Neural crest cell (in vitro differentiated cells): ENCODE data around the gene KCNC1. TPM values are rescaled to one million over a fixed set of nuclear protein-coding genes. Genes with fewer than 3 reads are reported as not detected.
A peak's percentile ranks its signal among the peaks of the same experiment; 100 is the strongest.

Experiments used
- DNase-seq: peaks from one replicate; pipeline ENCODE4 v3.0.0; 2021; ENCODE audit warnings: low read depth, mixed read lengths, low spot score
- H3K27ac Mint-ChIP-seq: one replicate; pipeline ENCODE4 v1.8.0; 2021; ENCODE audit warnings: mild to moderate bottlenecking, mixed read lengths; ENCODE audit not compliant: unreplicated experiment
- H3K27me3 Mint-ChIP-seq: 2 replicates; pipeline ENCODE4 v1.8.0; 2021; ENCODE audit warnings: low read depth, mild to moderate bottlenecking, mixed read lengths
- H3K36me3 Mint-ChIP-seq: 2 replicates; pipeline ENCODE4 v1.8.0; 2021; ENCODE audit warnings: low read depth, mild to moderate bottlenecking, mixed read lengths
- H3K4me1 Mint-ChIP-seq: 2 replicates; pipeline ENCODE4 v1.8.0; 2021; ENCODE audit warnings: mixed read lengths
- H3K4me3 Mint-ChIP-seq: one replicate; pipeline ENCODE4 v1.8.0; 2021; ENCODE audit warnings: mild to moderate bottlenecking, mixed read lengths
- H3K9me3 Mint-ChIP-seq: 2 replicates; pipeline ENCODE4 v1.8.0; 2021; ENCODE audit warnings: mixed read lengths
- total RNA-seq: library from RNA; stranded (reverse); gene quantifications from 2 replicates; pipeline ENCODE4 v1.2.1, GENCODE V29; 2021
- TF ChIP-seq, protein P1 (sequence below): fragments of 200-600 bp; sonication (generic); conservative IDR thresholded peaks from 2 replicates; pipeline ENCODE4 v1.5.0; 2021; ENCODE audit warnings: antibody characterized with exemption, mild to moderate bottlenecking

The KCNC1 gene
- total RNA-seq, 1 donor from 2014 or later = 10.2 TPM

GRCh38 chr11:17721242-17721999 lies 13.2 kb upstream of the KCNC1 start:
- Mint-ChIP-seq H3K4me1 (no peaks in the 10 kb centered on the region), H3K36me3 (no peaks in the 10 kb centered on the region), H3K27me3 (peaks cover 70% of the 10 kb centered on the region), H3K9me3 (no peaks in the 10 kb centered on the region), H3K27ac (no peak overlapping the region), H3K4me3 (no peak overlapping the region)
- DNase-seq = no peak
- TF ChIP-seq, protein P1, sequence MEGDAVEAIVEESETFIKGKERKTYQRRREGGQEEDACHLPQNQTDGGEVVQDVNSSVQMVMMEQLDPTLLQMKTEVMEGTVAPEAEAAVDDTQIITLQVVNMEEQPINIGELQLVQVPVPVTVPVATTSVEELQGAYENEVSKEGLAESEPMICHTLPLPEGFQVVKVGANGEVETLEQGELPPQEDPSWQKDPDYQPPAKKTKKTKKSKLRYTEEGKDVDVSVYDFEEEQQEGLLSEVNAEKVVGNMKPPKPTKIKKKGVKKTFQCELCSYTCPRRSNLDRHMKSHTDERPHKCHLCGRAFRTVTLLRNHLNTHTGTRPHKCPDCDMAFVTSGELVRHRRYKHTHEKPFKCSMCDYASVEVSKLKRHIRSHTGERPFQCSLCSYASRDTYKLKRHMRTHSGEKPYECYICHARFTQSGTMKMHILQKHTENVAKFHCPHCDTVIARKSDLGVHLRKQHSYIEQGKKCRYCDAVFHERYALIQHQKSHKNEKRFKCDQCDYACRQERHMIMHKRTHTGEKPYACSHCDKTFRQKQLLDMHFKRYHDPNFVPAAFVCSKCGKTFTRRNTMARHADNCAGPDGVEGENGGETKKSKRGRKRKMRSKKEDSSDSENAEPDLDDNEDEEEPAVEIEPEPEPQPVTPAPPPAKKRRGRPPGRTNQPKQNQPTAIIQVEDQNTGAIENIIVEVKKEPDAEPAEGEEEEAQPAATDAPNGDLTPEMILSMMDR = no peak

DNA sequence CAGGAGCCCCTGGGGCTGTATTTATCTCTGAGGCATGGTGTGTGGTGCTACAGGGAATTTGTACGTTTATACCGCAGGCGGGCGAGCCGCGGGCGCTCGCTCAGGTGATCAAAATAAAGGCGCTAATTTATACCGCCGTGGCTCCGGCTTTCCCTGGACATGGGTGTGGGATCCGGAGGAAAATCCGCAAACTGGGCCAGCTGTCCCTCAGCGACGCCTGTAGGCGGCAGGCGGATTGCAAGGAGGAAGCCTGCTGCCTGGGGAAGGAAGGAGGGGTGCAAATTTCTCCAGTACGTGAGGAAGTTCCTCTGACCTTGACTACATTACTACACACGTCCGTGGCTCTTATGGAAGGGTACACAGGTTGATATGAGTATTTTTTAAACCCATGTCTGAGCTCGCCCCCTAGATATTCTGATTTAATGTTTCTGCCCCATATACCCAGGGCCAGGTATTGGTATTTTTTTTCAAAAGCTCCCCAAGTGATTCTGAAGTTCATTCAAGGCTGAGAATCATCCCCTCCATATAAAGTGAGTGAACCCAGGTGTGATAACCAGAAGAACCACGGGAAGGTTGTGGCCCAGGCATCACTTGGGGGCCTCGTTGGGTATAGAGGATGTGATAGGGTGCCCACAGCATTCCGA lies 12.5 kb upstream of the KCNC1 start:
- TF ChIP-seq, protein P1 = peak; percentile 41
- peaks cover 77% of the 10 kb centered on the region for H3K27me3 Mint-ChIP-seq
- no peaks in the 10 kb centered on the region for H3K36me3 Mint-ChIP-seq
- H3K9me3 Mint-ChIP-seq = no peaks in the 10 kb centered on the region
- H3K4me3 Mint-ChIP-seq = no peak overlapping the region
- H3K27ac Mint-ChIP-seq = no peak overlapping the region
- H3K4me1 Mint-ChIP-seq = no peaks in the 10 kb centered on the region
- no peak for DNase-seq

DNA sequence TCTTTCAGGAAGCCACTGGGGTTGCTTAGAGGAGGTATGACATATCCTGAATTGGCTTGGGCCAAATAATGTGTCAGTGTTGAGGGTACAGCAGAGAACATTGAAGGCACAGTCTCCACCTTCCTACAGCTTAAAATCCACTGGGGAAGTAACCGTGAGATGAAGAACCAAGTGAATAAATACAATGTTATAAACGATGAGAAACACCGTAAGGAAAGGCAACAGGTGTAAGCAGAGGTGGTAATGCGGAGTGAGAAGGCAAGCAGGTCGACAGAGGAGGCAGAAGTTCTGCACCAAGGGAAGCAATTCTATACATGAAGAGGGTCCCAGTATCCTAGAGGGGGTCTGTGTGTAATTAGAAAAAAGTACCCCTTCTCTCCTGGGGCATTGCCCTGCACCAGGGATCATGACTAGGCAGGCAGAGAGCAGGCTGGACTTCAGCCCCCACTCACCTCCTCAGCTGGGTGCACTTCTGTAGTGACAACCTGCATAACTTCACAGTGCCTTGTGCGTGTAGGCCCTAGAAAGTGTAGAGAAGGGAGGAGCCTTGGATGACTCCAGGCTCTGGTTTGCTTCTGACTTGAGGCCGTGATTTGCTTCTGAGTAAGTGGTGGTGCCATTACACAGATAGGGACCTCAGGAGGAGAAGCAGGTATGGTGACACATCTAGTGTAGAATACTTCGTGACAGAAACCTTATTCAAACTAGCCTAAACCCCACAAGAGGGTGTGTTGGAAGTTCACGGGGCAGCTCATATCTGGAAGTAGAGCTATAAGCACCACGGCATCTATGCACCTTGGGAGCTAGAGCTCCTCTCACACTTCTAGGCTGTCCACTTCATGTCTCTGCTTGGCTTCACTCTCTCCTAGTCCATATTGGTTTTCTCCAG lies 10.3 kb upstream of the KCNC1 start:
- H3K9me3 Mint-ChIP-seq = no peaks in the 10 kb centered on the region
- no peak overlapping the region for H3K4me3 Mint-ChIP-seq
- no peak for DNase-seq
- TF ChIP-seq, protein P1 = no peak
- no peaks in the 10 kb centered on the region for H3K4me1 Mint-ChIP-seq
- H3K27me3 Mint-ChIP-seq = peaks cover 98% of the 10 kb centered on the region
- no peak overlapping the region for H3K27ac Mint-ChIP-seq
- no peaks in the 10 kb centered on the region for H3K36me3 Mint-ChIP-seq

- TF ChIP-seq, protein P1 = no peak
- H3K4me3 Mint-ChIP-seq = no peak overlapping the region
- no peak overlapping the region for H3K27ac Mint-ChIP-seq
- H3K4me1 Mint-ChIP-seq = no peaks in the 10 kb centered on the region
- H3K36me3 Mint-ChIP-seq = no peaks in the 10 kb centered on the region
- H3K9me3 Mint-ChIP-seq = no peaks in the 10 kb centered on the region
- DNase-seq = no peak
- H3K27me3 Mint-ChIP-seq = peaks cover 95% of the 10 kb centered on the region
These were observed 9.4 kb upstream of the KCNC1 start for GRCh38 chr11:17725174-17725573.

DNA sequence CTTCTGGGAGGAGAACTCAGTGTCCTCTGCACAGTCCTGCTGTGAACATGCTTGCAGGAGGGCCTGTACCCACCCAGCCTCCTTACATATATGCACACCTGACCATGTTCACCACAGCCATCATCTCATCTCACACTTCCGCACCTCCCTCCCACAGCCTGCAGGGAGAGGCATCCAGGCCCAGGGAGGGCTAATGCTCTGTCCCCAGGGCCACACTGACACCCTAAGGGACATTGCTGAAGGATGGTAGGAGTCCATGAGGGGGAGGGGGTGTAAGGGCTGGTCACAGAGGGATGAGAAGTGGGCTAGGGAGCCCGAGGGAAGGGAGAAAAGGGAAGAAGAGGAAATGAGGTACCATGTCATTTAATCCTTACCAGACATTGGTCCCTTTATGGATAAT lies 4.4 kb upstream of the KCNC1 start:
- DNase-seq = no peak
- Mint-ChIP-seq H3K27me3 (peaks cover 64% of the 10 kb centered on the region), H3K4me1 (peaks cover 6% of the 10 kb centered on the region), H3K4me3 (no peak overlapping the region), H3K27ac (no peak overlapping the region), H3K36me3 (no peaks in the 10 kb centered on the region), H3K9me3 (no peaks in the 10 kb centered on the region)
- TF ChIP-seq, protein P1 = no peak
